ENCODE data around the gene PDE6G.
A peak's percentile ranks its signal among the peaks of the same experiment; 100 is the strongest.

PDE6G gene

GRCh38 chr17:81683584-81684441 lies 27.5 kb upstream of the PDE6G start, which contains the start of the genes ARL16 and HGS (continued):
- TF ChIP-seq ZNF629 (tag by site-specific recombination; IDR thresholded peaks at IDR 0.05) (peak; percentile 49; the same call in 1 of the 2 replicates), ZNF280C (tag by site-specific recombination; IDR thresholded peaks at IDR 0.05) (no peak), GLIS1 (tag by site-specific recombination; IDR thresholded peaks at IDR 0.05) (peak; percentile 86), GLI2 (tag by site-specific recombination; IDR thresholded peaks at IDR 0.05; ENCODE audit: borderline replicate concordance, low read depth) (no peak), ZNF513 (tag by site-specific recombination; IDR thresholded peaks at IDR 0.05) (no peak), SCRT1 (tag by site-specific recombination; IDR thresholded peaks at IDR 0.05; ENCODE audit: borderline replicate concordance) (no peak), ZFP69B (tag by site-specific recombination; IDR thresholded peaks at IDR 0.05) (peak; percentile 64; the same call in 1 of the 2 replicates), ZSCAN30 (tag by site-specific recombination; IDR thresholded peaks at IDR 0.05) (0 out of 2 replicates have a peak, but pooled peaks have one; percentile 32), ZNF510 (tag by site-specific recombination; IDR thresholded peaks at IDR 0.05; ENCODE audit: insufficient replicate concordance) (no peak), ZNF146 (tag by site-specific recombination; IDR thresholded peaks at IDR 0.05) (no peak), ZNF707 (tag by site-specific recombination; IDR thresholded peaks at IDR 0.05) (no peak), ZNF664 (tag by site-specific recombination; IDR thresholded peaks at IDR 0.05) (no peak), ZNF600 (tag by site-specific recombination; IDR thresholded peaks at IDR 0.05) (no peak), MZF1 (tag by site-specific recombination; IDR thresholded peaks at IDR 0.05; ENCODE audit: borderline replicate concordance) (no peak), ZNF292 (tag by site-specific recombination; IDR thresholded peaks at IDR 0.05; ENCODE audit: borderline replicate concordance, low read depth) (no peak), BCL6B (tag by site-specific recombination; IDR thresholded peaks at IDR 0.05) (no peak), ZNF548 (tag by site-specific recombination; IDR thresholded peaks at IDR 0.05) (no peak)
- TF ChIP-seq, protein P1, sequence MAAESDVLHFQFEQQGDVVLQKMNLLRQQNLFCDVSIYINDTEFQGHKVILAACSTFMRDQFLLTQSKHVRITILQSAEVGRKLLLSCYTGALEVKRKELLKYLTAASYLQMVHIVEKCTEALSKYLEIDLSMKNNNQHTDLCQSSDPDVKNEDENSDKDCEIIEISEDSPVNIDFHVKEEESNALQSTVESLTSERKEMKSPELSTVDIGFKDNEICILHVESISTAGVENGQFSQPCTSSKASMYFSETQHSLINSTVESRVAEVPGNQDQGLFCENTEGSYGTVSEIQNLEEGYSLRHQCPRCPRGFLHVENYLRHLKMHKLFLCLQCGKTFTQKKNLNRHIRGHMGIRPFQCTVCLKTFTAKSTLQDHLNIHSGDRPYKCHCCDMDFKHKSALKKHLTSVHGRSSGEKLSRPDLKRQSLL (tag by site-specific recombination; IDR thresholded peaks at IDR 0.05) = peak; percentile 99
- TF ChIP-seq, protein P2, sequence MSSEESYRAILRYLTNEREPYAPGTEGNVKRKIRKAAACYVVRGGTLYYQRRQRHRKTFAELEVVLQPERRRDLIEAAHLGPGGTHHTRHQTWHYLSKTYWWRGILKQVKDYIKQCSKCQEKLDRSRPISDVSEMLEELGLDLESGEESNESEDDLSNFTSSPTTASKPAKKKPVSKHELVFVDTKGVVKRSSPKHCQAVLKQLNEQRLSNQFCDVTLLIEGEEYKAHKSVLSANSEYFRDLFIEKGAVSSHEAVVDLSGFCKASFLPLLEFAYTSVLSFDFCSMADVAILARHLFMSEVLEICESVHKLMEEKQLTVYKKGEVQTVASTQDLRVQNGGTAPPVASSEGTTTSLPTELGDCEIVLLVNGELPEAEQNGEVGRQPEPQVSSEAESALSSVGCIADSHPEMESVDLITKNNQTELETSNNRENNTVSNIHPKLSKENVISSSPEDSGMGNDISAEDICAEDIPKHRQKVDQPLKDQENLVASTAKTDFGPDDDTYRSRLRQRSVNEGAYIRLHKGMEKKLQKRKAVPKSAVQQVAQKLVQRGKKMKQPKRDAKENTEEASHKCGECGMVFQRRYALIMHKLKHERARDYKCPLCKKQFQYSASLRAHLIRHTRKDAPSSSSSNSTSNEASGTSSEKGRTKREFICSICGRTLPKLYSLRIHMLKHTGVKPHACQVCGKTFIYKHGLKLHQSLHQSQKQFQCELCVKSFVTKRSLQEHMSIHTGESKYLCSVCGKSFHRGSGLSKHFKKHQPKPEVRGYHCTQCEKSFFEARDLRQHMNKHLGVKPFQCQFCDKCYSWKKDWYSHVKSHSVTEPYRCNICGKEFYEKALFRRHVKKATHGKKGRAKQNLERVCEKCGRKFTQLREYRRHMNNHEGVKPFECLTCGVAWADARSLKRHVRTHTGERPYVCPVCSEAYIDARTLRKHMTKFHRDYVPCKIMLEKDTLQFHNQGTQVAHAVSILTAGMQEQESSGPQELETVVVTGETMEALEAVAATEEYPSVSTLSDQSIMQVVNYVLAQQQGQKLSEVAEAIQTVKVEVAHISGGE (tag by site-specific recombination; conservative IDR thresholded peaks at IDR 0.05; ENCODE audit: low read depth) = peak; percentile 81
- TF ChIP-seq, protein P3, sequence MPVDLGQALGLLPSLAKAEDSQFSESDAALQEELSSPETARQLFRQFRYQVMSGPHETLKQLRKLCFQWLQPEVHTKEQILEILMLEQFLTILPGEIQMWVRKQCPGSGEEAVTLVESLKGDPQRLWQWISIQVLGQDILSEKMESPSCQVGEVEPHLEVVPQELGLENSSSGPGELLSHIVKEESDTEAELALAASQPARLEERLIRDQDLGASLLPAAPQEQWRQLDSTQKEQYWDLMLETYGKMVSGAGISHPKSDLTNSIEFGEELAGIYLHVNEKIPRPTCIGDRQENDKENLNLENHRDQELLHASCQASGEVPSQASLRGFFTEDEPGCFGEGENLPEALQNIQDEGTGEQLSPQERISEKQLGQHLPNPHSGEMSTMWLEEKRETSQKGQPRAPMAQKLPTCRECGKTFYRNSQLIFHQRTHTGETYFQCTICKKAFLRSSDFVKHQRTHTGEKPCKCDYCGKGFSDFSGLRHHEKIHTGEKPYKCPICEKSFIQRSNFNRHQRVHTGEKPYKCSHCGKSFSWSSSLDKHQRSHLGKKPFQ (tag by site-specific recombination; IDR thresholded peaks at IDR 0.05) = no peak
- TF ChIP-seq, protein P4, sequence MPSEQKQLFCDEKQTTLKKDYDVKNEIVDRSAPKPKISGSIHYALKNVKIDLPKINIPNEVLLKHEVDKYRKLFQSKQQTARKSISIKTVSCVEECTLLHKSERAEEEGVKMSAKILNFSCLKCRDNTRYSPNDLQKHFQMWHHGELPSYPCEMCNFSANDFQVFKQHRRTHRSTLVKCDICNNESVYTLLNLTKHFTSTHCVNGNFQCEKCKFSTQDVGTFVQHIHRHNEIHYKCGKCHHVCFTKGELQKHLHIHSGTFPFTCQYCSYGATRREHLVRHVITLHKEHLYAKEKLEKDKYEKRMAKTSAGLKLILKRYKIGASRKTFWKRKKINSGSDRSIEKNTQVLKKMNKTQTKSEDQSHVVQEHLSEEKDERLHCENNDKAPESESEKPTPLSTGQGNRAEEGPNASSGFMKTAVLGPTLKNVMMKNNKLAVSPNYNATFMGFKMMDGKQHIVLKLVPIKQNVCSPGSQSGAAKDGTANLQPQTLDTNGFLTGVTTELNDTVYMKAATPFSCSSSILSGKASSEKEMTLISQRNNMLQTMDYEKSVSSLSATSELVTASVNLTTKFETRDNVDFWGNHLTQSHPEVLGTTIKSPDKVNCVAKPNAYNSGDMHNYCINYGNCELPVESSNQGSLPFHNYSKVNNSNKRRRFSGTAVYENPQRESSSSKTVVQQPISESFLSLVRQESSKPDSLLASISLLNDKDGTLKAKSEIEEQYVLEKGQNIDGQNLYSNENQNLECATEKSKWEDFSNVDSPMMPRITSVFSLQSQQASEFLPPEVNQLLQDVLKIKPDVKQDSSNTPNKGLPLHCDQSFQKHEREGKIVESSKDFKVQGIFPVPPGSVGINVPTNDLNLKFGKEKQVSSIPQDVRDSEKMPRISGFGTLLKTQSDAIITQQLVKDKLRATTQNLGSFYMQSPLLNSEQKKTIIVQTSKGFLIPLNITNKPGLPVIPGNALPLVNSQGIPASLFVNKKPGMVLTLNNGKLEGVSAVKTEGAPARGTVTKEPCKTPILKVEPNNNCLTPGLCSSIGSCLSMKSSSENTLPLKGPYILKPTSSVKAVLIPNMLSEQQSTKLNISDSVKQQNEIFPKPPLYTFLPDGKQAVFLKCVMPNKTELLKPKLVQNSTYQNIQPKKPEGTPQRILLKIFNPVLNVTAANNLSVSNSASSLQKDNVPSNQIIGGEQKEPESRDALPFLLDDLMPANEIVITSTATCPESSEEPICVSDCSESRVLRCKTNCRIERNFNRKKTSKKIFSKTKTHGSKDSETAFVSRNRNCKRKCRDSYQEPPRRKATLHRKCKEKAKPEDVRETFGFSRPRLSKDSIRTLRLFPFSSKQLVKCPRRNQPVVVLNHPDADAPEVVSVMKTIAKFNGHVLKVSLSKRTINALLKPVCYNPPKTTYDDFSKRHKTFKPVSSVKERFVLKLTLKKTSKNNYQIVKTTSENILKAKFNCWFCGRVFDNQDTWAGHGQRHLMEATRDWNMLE (tag by site-specific recombination; conservative IDR thresholded peaks at IDR 0.05; ENCODE audit: low read depth) = peak; percentile 33; the same call in 1 of the 2 replicates
